NCI-H510A treated with DMSO at 0.1 percent for 48 hours (cell line): ENCODE data around the gene ELMOD1.

ENCODE experiments used
- DNase-seq: peaks from one replicate; lab custom pipeline; 2025; lab: John Stamatoyannopoulos, UW

ELMOD1 gene

DNA sequence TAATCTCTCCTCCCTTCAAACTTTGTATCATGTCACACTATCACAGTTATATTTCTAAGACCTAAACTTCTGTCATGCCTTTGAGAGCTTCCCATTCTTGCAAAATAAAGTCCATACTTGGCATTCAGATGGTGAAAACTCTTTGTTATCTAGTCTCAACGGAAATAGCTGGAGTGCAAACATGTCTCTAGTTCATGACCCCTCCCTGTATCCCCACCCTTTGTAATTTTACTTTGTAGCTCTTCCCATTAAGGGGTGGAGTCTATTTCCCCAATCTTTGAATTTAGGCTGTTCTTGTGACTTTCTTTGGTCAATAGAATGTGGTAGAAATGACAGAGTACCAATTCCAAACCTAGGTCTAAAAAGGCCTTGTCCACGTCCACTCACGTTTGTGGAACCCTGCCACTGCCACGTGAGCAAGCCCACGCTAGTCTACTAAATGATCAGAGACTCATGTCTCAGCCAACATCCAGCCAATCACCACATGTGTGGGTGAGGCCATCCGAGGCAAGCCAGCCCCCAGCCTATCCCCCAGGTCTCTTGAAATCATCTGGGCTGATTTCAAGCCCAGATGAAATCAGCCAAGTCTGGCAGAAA lies 97.5 kb downstream of the ELMOD1 start:
- DNase-seq: no peak

DNA sequence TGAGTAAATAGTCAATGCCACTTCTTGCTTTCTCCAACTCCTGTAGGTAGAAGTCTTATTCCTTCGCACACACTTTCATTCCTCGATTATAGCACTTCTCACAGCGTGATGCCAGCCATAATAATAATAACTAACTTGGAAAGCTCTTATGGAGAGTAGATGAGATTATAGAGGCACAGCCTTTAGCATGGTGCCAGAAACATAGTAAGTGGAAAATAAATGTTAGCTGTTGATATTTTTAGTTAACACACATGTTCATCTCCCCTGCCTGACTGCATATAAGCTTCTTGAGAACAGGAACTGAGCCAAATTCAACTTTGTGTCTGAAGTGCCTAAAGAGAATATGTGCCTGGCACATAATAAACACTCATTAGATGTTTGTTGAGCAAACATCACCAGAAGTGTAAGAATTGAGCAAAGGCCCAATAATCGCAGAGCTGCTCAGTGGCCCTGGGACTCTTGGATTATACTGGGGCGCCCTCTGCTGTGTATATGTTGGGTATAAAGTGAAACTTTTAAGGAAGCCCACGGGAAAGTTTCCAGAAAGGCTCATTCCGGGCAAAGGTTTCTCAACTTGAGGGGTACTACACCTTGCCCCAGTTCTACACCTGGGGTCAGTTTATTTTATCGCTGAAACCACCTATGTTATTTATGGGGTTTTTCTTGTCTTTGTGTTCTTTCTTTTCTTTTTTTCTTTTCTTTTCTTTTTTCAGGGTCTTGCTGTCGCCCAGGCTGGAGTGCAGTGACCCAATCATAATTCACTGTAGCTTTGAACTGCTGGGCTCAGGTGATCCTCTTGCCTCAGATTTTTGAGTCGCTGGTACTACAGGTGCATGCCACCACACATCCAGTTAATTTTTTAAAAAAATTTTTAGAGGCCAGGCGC lies 98.6 kb downstream of the ELMOD1 start:
- DNase-seq: peak; percentile 82

DNA sequence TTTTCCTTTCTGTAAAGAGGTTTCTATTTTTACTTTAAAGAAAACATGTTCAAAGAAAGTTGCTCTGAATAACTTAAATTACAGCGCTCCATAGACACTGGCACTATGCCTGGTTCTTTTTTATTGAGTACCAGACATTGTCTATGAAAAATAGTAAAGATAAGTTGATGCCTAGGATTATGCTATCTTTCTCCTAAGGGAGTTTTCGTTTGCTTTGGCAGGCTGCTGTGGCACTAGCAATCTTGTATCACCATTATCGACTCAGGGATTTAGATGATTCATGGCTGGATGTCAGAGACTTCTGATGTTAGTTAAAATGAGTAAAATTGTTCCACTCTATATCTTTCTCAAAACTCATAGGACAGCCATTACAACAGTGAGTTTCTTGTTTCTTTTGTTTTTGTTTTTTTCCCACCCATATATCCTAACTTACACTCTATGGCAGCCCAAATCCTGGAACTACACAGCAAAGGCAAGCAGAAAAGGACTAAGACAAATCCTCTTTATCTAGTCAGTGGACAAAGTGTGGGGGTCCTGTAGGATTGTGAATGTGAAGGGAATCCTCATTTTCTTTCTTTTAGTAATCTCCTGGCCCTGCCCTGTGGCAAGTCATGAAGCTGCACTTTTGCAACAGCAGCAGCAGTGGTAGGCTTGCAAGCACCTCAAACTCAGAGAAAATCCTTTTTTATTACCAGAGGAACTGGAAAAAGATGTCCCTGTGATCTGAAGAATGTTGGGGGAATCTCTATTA lies 100.2 kb downstream of the ELMOD1 start:
- DNase-seq: no peak

DNA sequence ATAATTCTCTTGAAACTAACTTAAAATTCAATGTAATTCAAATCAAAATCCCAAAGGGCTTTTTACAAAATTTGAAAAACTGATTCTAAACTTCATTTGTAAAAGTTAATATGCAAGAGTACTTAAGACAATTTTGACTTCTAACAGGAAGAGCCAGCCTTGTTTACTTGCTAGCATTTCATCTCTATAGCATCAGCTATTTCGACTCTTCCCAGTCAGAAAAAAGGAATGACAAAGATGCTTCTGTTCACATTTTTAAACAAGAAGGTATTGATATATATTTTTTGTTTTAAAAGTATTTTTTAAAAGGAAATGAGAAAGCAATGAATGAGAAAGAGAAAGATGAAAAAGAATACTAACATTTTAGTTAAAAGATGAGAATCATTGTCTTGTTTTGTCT lies 104.5 kb downstream of the ELMOD1 start:
- DNase-seq: no peak

DNA sequence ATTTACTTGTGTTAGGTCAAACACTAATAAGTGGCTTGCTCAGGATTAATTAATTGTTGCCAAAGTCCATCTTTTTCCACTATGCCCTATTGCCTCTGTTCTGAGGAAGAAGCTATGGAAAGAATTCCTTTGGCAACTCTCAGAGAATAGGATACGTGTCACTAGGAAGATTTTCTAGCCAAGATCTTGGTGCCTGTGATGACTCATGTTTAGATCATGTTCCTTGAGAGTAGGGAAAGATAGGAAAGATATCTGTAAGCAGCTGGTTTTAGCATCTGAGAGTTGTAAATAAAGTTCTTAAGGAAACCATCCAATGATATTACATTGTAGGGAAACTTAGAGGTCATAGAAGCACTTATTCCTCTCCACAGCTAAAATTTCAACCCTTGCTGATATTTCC lies 105.2 kb downstream of the ELMOD1 start:
- DNase-seq: no peak

DNA sequence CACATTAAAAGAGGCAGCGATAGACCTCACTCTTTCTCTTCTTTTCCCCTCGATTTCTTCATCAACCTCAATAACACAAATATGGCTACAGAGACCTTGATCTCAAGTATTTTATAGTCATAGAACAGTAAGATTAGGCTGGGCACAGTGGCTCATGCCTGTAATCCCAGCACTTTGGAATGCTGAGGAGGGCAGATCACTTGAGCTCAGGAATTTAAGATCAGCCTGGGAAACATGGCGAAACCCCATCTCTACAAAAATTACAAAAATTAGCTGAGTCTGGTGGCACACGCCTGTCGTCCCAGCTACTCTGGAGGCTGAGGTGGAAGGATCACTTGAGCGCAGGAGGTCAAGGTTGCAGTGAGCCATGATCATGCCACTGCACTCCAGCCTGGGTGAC lies 106.3 kb downstream of the ELMOD1 start:
- DNase-seq: no peak

DNA sequence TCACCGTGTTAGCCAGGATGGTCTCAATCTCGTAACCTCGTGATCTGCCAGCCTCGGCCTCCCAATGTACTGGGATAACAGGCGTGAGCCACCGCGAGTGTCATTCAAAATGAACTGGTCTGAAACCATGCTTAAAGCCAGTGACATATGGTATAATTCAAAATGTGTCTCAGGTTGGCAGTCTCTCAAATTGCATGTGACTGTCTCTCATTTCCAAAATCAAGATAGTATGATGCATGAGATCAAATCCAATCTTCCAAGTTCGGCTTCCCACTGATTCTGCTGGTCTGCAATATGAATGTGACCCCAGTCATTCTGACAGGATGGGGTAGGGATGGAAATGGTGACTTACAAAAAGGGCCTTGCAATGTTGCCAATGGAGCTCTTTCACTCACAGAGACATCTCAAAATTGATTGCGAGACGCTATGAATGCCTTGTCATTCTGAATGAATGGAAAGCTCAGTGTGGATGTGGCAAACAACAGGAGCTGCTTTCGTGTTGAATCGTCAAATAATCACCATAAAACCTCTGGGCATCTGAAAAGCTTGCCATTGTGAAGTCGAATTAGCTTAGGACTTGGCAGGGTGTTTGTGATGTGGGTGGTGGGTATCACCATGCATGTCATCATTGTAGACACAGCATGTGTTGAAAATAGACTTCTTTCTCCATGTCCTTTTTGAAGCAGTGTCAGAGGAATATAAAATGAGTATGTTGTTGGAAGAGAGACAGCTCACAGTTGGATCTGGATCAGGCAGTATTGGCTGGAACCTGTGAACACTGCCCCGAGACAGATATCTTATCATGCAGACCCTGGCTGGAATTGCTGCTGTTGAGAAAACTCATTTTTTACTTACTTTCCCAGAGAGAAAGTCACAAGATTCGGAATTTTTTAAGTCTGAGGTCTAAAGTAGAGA lies 108.7 kb downstream of the ELMOD1 start:
- DNase-seq: no peak

DNA sequence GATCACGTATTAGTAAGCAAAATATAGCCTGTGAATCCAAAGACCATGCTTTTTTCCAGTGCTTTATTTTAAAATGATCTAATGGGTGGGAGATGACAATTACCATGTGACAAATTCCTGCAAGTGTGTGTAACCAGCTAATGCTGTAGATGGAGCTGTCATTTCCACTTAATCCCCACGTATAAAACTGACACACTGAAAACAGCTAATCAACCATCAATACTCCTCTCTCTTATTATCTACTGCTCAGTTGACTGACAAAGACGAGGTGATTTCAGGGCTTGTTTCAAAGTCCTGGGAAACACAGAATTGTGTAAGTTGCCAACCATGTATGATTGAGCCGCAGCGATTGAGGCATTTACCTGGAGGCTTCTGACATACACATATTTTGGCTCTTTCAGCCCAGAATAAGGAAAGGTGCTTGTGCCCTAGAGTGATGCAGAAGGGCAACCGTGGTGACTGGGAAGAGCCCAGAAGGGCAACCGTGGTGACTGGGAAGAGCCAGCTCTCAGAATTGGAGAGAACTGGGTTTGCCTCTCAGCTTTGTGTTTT lies 111.2 kb downstream of the ELMOD1 start:
- DNase-seq: no peak

DNA sequence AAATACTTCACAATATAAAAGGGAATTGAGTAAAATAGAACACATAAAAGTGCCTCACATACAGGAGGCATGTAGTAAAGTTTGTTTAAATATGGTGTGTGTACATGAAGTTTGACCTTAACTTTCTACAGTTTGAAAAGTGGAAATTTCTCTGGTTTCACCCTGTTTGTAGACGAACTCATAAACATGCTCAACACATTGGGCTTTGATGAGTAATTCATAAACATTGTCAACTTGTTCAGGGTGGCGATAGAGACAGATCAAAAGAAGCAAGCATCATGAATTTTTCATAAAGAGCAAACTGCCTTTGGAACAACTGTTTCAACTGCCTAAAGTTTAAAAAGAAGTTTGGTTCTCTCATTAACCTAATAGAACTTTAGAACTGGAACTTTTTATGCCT lies 111.8 kb downstream of the ELMOD1 start:
- no peak for DNase-seq

DNA sequence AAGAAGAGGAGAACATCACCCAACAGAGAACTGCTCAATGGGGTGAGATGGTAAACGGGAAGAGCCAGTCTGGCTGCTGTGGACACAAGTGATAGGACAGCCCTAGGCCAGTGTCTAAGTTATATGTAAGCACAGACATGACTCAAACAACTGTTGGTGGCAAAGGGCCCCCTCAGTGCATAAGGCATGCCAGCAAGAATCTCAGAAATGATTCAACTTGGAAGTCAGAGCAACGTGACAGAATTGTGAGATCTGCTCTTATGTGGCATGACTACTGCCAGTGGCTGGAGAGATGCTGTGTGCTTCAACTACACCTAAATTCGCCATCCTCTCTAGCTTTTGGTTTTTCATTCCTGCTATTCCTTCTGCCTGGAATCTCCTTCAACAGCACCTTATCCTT lies 113.5 kb downstream of the ELMOD1 start:
- no peak for DNase-seq

DNA sequence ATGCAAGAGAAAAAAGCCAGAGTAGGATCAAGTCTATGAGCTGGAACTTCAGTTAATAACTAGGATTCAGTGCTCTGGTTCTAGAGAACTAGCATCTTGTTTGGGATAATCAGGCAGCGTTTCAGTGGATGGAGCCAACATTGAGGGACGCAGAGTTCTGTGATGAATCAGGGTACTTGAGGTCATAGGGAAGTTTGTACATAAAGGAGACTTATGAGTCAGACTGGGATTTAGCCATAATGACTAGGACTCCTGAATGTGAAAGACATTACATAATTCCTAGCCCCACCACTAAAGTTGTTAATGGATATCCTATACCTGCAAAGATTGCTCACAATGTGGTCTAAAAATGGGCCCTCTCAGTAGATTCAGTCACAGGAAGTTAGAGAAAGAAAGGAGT lies 114.1 kb downstream of the ELMOD1 start:
- no peak for DNase-seq

DNA sequence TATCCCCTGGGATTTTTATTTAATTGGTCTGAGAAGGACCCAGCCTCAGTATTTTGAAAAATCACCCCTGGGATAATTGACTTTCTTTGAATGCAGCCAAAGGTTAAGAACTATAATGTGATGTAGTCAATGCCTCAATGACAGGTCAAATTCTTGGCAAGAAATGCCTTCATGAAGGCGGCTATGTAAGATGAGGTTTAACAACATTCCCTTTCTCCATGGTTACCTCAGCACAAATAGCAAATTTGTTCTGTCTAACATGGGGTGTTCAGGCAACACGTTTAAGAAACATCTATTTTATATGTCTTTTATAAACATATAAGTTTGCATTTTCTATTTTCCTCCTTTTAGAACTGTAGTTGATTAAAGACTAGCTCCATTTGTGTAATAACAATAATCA lies 115.6 kb downstream of the ELMOD1 start:
- no peak for DNase-seq

DNA sequence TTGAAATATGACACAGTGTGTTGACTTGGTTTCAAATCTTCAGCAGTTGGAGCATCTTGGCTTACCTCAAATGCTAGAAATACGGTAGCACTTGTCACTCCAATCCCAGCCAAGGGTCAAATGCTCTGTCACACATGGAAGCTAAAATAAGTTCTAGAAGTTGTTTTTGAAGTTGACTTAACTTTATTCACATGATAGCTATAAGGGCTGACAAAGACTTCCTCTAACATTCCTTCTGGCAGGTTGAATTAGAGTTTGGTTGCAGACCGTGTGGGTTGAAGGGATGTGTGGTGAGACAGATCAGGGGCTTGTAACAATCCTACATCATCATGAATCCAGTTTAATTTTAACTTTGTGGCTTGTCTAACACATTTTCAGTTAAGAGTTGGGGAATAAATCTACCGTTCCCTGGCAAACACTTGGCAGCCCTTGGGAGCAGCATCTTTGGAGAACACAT lies 116.3 kb downstream of the ELMOD1 start:
- no peak for DNase-seq

DNA sequence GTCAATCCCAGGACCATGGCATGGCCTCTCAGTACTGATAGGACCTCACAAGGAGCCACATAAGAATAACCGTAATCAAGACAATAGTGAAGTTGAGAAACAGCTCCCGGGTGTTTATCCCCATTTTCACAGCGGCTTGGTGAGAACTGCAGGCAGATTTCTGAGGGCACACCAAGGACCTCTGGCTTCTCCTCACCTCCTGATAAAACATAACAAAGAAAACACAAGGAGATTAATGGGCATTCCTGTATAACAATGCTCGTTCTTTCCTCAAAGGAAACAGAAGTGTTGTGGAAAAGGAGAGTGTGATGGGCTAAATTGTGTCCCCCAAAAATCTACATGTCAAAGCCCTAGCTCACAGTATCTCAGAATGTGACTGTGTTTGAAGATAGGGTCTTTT lies 116.9 kb downstream of the ELMOD1 start:
- no peak for DNase-seq

DNA sequence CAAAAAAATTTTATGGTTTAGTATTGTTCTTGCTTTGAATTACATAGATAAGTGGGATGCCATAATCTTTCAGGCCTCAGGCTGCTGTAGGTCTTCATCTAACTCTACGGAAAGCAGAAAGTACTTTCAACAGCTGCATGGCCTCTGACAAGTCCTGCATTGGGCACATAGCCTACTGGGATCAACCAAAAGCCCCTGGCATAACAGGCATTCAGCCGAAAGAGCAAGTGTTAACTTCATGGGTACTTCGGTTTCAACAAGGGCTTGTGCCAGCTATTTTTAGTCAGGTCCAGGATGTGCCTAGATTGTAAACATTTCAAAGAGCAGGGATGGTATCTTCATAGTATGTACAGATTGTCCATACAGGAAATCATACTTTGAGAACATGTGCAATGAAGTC lies 117.8 kb downstream of the ELMOD1 start:
- DNase-seq: no peak

DNA sequence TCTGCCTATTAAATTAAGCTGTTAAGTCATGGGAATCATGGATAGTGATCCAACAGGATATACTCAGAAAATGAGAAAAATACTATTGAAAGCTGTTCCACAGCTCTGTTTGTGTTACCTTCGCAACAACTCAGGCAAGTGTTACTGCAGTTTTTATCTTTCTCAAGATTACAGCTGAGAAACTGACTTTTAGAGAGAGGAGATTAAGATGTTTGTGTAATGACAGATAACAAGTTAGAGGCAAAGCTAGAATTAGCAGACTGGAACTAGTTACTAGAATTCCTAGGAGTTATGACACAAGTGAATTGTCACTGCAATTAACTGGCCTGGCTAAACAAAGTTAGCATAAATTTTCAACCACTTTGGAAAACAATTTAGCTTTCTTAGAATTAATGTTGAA lies 119.4 kb downstream of the ELMOD1 start:
- no peak for DNase-seq

DNA sequence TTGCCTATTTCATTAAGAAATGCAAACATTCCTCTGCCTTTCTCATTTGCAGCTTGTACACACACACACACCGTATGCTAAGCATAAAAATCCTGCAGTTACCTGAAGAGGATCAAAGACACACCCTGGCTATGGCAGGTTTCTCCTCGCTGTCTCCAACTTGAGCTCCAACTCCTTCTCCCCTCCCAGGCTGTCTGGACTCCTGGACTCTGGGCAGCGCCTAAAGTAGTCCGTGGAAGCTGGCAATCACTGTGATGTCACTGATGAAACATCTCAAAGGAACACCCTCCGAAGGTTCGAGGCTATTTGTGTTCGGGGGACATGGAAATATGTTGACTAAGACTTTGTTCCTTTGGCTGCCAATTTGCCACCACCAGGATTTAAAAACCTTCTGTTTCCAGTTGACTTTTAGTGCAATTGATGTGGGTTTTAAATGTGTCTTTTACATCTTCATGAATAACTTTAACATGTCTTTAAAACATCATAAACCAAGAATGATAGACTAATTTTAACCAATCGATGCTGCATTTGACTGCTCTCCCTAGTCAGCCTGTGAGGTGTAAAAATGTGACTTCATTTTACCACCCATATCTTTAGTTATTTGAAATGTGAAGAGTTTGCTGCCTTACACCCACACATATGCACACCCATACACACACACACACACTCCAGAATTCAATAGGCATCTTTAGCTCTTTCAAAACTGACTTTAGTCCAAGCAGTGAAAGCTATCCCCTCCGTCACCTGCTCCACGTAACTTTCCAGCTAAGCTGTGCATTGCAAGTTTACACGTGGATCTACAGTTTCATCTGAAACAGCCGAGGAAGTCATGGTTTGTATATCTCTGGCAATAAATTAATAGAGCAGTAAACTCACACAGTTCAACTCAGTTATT lies 121.2 kb downstream of the ELMOD1 start, which contains the start of gene SLN:
SLN (minus strand) TSS at position 196 of the 895 bp plus-strand sequence.
- no peak for DNase-seq

DNA sequence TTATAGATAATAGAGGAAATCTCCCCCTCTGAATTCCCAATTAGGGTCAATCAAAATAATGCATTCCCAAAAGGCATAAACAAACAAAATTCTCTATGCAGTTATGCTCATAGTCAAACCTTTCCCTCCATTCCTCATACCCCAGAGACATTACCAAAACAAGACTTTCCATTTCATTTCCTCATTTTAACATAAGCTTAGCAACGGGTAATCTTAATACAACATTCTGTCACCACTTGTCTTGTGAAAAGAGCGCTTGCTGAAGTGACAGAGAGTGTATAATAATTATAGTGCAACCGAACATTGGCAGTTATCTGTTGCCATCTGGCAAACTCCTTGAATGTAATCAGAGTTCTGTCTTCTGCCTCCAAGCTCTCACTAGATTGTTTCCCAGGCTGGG lies 122.1 kb downstream of the ELMOD1 start:
- no peak for DNase-seq
